Activated CD4-positive, alpha-beta T cell treated with anti-CD3 and anti-CD28 coated beads, Interleukin-2, amount 10 ng/mL, durations not matched to agents 24 days and 14 days (primary cell): ENCODE data around the gene FOCAD. TPM values are rescaled to one million over a fixed set of nuclear protein-coding genes. Genes with fewer than 3 reads are reported as not detected.

Experiments used
- DNase-seq: peaks from one replicate; pipeline ENCODE4 v3.0.0; 2022
- H3K27ac Mint-ChIP-seq: one replicate; pipeline ENCODE4 v1.8.0; 2022; ENCODE audit warnings: mild to moderate bottlenecking, mixed read lengths
- H3K27me3 Mint-ChIP-seq: one replicate; pipeline ENCODE4 v1.8.0; 2022; ENCODE audit warnings: mixed read lengths
- H3K36me3 Mint-ChIP-seq: one replicate; pipeline ENCODE4 v1.8.0; 2022; ENCODE audit warnings: low read depth, mild to moderate bottlenecking, mixed read lengths
- H3K4me1 Mint-ChIP-seq: one replicate; pipeline ENCODE4 v1.8.0; 2021; ENCODE audit warnings: mixed read lengths
- H3K4me3 Mint-ChIP-seq: one replicate; pipeline ENCODE4 v1.8.0; 2022; ENCODE audit warnings: mild to moderate bottlenecking, moderate library complexity, mixed read lengths
- H3K9me3 Mint-ChIP-seq: one replicate; pipeline ENCODE4 v1.8.0; 2021; ENCODE audit warnings: mixed read lengths
- intact Hi-C: fragments of 100-400 bp; cut with micrococcal nuclease; formaldehyde crosslinking; loops from one replicate; pipeline ENCODE4 v1.15.1; 2023
- total RNA-seq: library from RNA; stranded (reverse); gene quantifications from 2 replicates; pipeline ENCODE4 v1.2.3, GENCODE V29; 2022

FOCAD gene
- total RNA-seq, 1 donor from 2014 or later: 36.4 TPM

DNA sequence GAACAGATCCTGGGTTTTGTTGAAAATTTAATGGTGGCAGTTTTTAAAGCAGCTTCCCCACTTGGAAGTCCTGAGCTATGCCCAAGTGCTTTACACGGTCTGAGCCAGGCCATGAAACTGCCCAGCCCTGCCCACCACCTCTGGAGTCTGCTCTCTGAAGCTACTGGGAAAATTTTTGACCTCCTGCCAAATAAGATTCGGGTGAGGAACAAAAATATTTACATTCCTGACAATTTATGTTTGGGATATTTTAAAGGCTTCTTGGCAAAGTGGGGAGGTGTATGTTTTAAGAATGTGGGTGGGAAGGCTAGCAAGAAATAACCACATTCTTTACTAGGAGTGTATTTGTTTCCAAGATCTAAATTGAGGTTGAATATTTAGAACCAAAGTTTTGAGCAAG lies 297.4 kb downstream of the FOCAD start:
- Mint-ChIP-seq H3K4me1 (no peaks in the 10 kb centered on the region), H3K9me3 (no peaks in the 10 kb centered on the region), H3K27ac (no peak overlapping the region), H3K27me3 (no peaks in the 10 kb centered on the region), H3K4me3 (no peak overlapping the region), H3K36me3 (peaks cover 24% of the 10 kb centered on the region)
- intact Hi-C loops: no loop called here
- DNase-seq: no peak

DNA sequence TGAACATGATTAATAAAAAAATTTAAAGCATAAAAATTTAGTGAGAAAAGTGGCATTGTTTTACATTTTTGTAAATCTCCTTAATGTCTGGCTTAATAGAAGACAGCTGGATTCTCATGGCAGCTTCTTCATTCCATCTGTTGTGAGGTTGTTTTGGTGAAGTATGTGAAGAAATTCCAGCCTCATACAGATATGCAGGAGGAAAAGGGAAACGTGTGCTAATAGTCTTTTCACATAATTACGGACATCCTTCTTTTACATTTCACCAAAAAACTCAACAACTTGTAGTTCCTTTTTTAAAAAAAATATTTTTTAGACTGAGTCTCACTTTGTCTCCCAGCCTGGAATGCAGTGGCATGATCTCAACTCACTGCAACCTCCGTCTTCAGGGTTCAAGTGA lies 300.4 kb downstream of the FOCAD start:
- intact Hi-C loops: no loop called here
- no peak overlapping the region for H3K4me3 Mint-ChIP-seq
- no peak for DNase-seq
- H3K27me3 Mint-ChIP-seq: no peaks in the 10 kb centered on the region
- H3K9me3 Mint-ChIP-seq: no peaks in the 10 kb centered on the region
- peaks cover 16% of the 10 kb centered on the region for H3K36me3 Mint-ChIP-seq
- no peak overlapping the region for H3K27ac Mint-ChIP-seq
- H3K4me1 Mint-ChIP-seq: no peaks in the 10 kb centered on the region

DNA sequence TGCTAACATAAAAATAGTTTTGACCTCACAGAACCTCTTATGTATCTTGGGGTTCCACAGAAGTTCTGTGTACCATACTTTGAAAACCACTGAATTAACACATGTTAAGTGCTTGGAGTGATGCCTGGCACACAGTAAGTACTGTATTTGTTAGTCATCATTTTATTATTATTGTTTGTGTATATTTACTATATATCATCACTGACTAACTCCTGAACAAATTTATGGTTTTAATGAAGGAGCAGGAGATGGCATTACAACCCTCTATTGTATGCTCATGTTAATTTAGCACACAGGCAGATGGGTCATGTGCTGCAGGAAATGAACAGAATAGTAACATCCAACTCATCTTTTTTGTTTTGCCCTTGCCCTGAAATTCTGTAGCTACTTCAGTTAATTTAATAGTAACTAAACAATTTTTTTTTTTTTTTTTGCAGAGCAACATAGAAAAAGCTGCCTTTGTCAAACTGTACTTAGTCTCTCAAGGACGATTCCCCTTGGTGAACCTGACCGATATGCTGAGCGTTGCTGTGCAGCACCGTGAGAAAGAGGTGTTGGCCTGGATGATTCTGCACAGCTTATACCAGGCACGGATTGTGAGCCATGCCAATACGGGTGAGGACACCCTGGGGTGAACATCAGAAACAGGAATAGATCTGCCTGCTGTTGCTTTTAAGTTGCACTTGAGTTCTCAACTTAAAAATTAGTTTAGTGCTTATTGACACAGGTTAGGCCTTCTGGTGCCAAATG lies 302.0 kb downstream of the FOCAD start:
- Mint-ChIP-seq H3K9me3 (no peaks in the 10 kb centered on the region), H3K4me1 (no peaks in the 10 kb centered on the region), H3K36me3 (peaks cover 28% of the 10 kb centered on the region), H3K4me3 (no peak overlapping the region), H3K27me3 (no peaks in the 10 kb centered on the region), H3K27ac (no peak overlapping the region)
- no peak for DNase-seq
- intact Hi-C loops: no loop called here

DNA sequence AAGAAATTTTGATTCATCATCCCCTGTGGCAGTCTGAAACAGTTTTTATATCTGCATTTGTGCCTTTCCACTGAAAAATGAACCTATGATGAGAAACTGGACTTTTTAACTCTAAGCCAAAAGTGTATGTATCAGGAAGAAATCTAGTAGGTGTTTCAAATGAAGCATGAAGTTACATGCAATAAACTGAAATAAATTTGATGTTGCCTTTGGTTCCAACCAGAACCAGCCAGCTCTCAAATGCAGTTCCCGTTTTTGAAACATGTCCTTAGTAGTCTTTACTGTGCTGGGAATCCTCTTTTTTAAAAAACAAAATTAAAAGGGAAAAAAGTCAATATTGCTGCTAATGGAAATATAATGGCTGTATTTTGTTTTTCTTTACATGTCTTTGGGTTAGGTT lies 303.5 kb downstream of the FOCAD start:
- peaks cover 29% of the 10 kb centered on the region for H3K36me3 Mint-ChIP-seq
- no peaks in the 10 kb centered on the region for H3K9me3 Mint-ChIP-seq
- H3K27me3 Mint-ChIP-seq: no peaks in the 10 kb centered on the region
- H3K4me3 Mint-ChIP-seq: no peak overlapping the region
- no peaks in the 10 kb centered on the region for H3K4me1 Mint-ChIP-seq
- intact Hi-C loops: no loop called here
- H3K27ac Mint-ChIP-seq: no peak overlapping the region
- DNase-seq: no peak

DNA sequence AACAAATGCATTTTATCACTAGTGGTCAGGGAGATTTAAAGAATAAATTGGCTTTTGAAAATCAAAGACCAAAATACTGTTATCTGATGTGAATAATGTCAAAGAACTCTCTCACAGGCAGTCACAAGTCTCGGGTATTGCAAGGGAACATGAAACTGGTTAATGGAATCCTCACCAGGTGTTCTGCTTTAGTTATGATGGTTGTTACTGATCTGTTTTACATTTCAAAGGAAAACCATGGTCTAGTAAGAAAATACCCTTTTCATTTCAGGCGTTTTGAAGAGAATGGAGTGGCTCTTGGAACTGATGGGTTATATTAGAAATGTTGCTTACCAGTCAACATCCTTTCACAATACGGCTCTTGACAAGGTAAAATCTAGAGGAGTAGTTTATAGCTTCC lies 304.0 kb downstream of the FOCAD start:
- peaks cover 30% of the 10 kb centered on the region for H3K36me3 Mint-ChIP-seq

GRCh38 chr9:20988671-20989315 lies 304.7 kb downstream of the FOCAD start:
- no peaks in the 10 kb centered on the region for H3K9me3 Mint-ChIP-seq
- no peak for DNase-seq
- peaks cover 31% of the 10 kb centered on the region for H3K36me3 Mint-ChIP-seq
- H3K27ac Mint-ChIP-seq: no peak overlapping the region
- H3K4me3 Mint-ChIP-seq: no peak overlapping the region
- no peaks in the 10 kb centered on the region for H3K27me3 Mint-ChIP-seq
- intact Hi-C loops: no loop called here
- no peaks in the 10 kb centered on the region for H3K4me1 Mint-ChIP-seq

More for the DNA sequence above, 304.0 kb downstream of the FOCAD start:
- DNase-seq: no peak
- no peak overlapping the region for H3K4me3 Mint-ChIP-seq
- no peaks in the 10 kb centered on the region for H3K27me3 Mint-ChIP-seq
- intact Hi-C loops: no loop called here
- no peaks in the 10 kb centered on the region for H3K4me1 Mint-ChIP-seq
- H3K9me3 Mint-ChIP-seq: no peaks in the 10 kb centered on the region
- no peak overlapping the region for H3K27ac Mint-ChIP-seq

GRCh38 chr9:20989923-20990341 lies 305.9 kb downstream of the FOCAD start:
- Mint-ChIP-seq H3K9me3 (no peaks in the 10 kb centered on the region), H3K4me3 (no peak overlapping the region), H3K27me3 (no peaks in the 10 kb centered on the region), H3K4me1 (no peaks in the 10 kb centered on the region), H3K27ac (no peak overlapping the region), H3K36me3 (peaks cover 37% of the 10 kb centered on the region)
- DNase-seq: no peak
- intact Hi-C loops: no loop called here

GRCh38 chr9:20990867-20991266 lies 306.8 kb downstream of the FOCAD start:
- no peak overlapping the region for H3K27ac Mint-ChIP-seq
- H3K4me3 Mint-ChIP-seq: no peak overlapping the region
- H3K9me3 Mint-ChIP-seq: no peaks in the 10 kb centered on the region
- intact Hi-C loops: no loop called here
- H3K27me3 Mint-ChIP-seq: no peaks in the 10 kb centered on the region
- H3K36me3 Mint-ChIP-seq: peaks cover 45% of the 10 kb centered on the region
- DNase-seq: no peak
- H3K4me1 Mint-ChIP-seq: no peaks in the 10 kb centered on the region

DNA sequence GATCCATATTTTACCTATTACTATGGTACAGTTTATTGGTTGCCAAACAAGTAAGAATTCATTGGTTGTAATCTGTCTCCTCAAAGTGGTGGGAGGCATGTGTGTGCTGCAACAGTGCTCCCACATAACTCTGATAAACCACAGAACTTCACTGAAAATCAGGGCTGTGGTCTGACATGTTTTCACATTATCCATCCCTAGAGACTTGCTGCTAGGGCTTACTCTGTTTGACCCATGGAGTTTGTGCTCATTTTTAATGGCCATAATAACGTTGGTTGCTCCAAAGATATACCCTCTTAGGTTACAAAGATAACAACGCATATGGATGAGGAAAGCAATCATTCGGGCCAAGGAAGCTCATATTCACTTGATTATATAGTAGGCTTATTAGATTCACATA lies 310.4 kb downstream of the FOCAD start:
- Mint-ChIP-seq H3K9me3 (no peaks in the 10 kb centered on the region), H3K4me1 (peaks cover 6% of the 10 kb centered on the region), H3K27me3 (no peaks in the 10 kb centered on the region), H3K27ac (no peak overlapping the region), H3K36me3 (peaks cover 61% of the 10 kb centered on the region), H3K4me3 (no peak overlapping the region)
- no peak for DNase-seq
- intact Hi-C loops: no loop called here

DNA sequence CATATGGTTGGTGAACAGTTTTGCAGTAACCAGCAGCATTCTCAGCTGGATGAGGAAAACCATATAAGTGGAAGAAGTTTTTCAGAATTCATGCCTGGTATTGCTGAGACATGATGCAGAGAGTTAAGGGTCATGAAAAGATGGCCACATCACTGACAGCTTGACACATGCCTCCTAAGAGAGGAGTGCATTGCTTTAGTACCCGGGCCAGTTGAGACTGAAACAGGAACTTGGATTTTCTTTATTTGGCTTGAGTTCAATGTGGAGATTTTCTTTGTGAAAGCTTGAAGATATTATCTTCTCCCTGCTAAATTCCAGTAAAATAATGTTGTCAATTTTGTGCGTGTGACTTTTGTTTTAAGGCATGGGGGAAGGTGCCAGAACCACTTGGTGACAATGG lies 311.6 kb downstream of the FOCAD start:
- Mint-ChIP-seq H3K36me3 (peaks cover 57% of the 10 kb centered on the region), H3K9me3 (no peaks in the 10 kb centered on the region), H3K4me1 (peaks cover 6% of the 10 kb centered on the region), H3K4me3 (no peak overlapping the region), H3K27me3 (no peaks in the 10 kb centered on the region), H3K27ac (no peak overlapping the region)
- intact Hi-C loops: no loop called here
- no peak for DNase-seq

DNA sequence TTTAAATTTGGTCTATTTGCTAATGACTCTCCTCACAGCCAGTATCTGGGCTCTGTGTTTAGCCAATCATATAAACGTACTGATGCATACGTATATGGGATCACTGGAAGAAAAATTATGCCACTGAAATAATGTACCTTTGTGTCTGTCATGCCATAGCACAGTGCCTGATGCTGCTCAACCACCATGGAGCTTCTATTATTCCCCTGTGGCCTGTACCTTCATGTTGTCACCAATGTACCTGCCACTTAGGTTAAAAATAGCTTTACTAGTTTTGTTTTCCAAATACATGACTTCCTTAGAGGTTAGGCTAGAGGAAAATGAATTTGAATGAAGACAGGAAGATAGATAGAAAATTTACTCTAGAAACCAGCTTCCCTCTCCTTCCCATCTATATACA lies 312.8 kb downstream of the FOCAD start:
- H3K27ac Mint-ChIP-seq: no peak overlapping the region
- no peaks in the 10 kb centered on the region for H3K9me3 Mint-ChIP-seq
- H3K36me3 Mint-ChIP-seq: peaks cover 58% of the 10 kb centered on the region
- no peak for DNase-seq
- intact Hi-C loops: no loop called here
- no peak overlapping the region for H3K4me3 Mint-ChIP-seq
- H3K27me3 Mint-ChIP-seq: no peaks in the 10 kb centered on the region
- H3K4me1 Mint-ChIP-seq: peaks cover 15% of the 10 kb centered on the region

DNA sequence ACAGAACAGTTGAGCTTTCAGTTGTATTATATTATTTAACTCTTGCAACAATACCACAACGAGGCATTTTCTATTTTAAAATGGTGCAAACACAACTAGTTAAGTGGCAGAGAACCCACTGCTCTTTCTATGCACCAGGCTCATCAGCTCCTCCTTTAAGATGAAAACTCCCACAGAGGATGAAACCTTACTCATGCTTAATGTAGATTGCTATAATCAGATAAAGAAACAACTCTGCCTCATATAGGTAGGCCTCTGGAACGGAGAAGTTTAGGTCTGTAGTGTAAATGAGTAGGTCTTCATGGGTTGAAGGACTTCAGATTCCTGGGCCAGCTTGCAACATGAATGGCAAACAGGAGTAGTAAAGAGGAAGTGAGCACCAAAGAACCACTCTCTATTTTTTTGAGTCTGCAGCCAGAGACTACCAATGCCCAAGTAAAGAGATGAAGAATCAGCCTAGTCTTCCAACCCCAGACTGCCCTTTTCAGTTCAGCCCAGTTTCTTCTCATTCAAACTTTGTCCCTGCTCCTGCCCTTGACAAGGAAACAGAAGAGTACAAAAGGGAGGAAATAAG lies 313.5 kb downstream of the FOCAD start:
- H3K4me1 Mint-ChIP-seq: peaks cover 22% of the 10 kb centered on the region
- H3K27me3 Mint-ChIP-seq: no peaks in the 10 kb centered on the region
- H3K9me3 Mint-ChIP-seq: peaks cover 4% of the 10 kb centered on the region
- peaks cover 60% of the 10 kb centered on the region for H3K36me3 Mint-ChIP-seq
- intact Hi-C loops: no loop called here
- DNase-seq: no peak
- H3K4me3 Mint-ChIP-seq: no peak overlapping the region
- peak overlapping the region; percentile 1 for H3K27ac Mint-ChIP-seq

- Mint-ChIP-seq H3K27me3 (no peaks in the 10 kb centered on the region), H3K4me3 (peak overlapping the region; percentile 14), H3K36me3 (peaks cover 56% of the 10 kb centered on the region), H3K9me3 (peaks cover 4% of the 10 kb centered on the region), H3K27ac (peak overlapping the region; percentile 12), H3K4me1 (peaks cover 22% of the 10 kb centered on the region)
- no peak for DNase-seq
- intact Hi-C loops: loop anchor here (1.0 kb wide), 1 partner anchor 29 kb away; no protein-coding TSS in a partner anchor
These were observed 317.5 kb downstream of the FOCAD start for GRCh38 chr9:21001581-21001980.

GRCh38 chr9:21002040-21002439 lies 318.0 kb downstream of the FOCAD start:
- Mint-ChIP-seq H3K36me3 (peaks cover 58% of the 10 kb centered on the region), H3K27ac (peak overlapping the region; percentile 3), H3K27me3 (no peaks in the 10 kb centered on the region), H3K9me3 (peaks cover 4% of the 10 kb centered on the region), H3K4me1 (peaks cover 20% of the 10 kb centered on the region), H3K4me3 (peak overlapping the region; percentile 14)
- intact Hi-C loops: no loop called here
- DNase-seq: no peak
